OCI-LY1 (cell line): ENCODE results near the gene TSC22D1.

Experiments used
- H2AFZ ChIP-seq: fragments of 200-600 bp; sonication (generic), shearing (Covaris generic); 2 replicates; pipeline ENCODE4 v1.6.0; 2014; ENCODE audit warnings: antibody characterized with exemption, mild to moderate bottlenecking, low read length
- H3F3A ChIP-seq: fragments of 200-600 bp; sonication (generic), shearing (Covaris generic); 2 replicates; pipeline ENCODE4 v1.6.0; 2014; ENCODE audit warnings: mild to moderate bottlenecking, antibody characterized with exemption, low read length, moderate library complexity; ENCODE audit not compliant: insufficient read depth
- H3K27ac ChIP-seq: fragments of 200-600 bp; sonication (generic); 2 replicates; pipeline ENCODE4 v1.5.1; 2014; ENCODE audit warnings: low read length, mixed run types, mild to moderate bottlenecking, low read depth; ENCODE audit not compliant: poor library complexity, severe bottlenecking
- H3K27me3 ChIP-seq: fragments of 200-600 bp; sonication (generic); 2 replicates; pipeline ENCODE4 v1.6.0; 2014; ENCODE audit warnings: antibody characterized with exemption, mild to moderate bottlenecking, low read length, moderate library complexity; ENCODE audit not compliant: insufficient read depth
- H3K36me3 ChIP-seq: fragments of 200-600 bp; sonication (generic); 2 replicates; pipeline ENCODE4 v1.6.1; 2014; ENCODE audit warnings: mild to moderate bottlenecking, antibody characterized with exemption, low read length, moderate library complexity, mixed read lengths; ENCODE audit not compliant: insufficient read depth
- H3K4me1 ChIP-seq: fragments of 200-600 bp; sonication (generic); 2 replicates; pipeline ENCODE4 v1.5.1; 2014; ENCODE audit warnings: mild to moderate bottlenecking, low read length, moderate library complexity; ENCODE audit not compliant: insufficient read depth, severe bottlenecking
- H3K4me2 ChIP-seq: fragments of 200-600 bp; sonication (generic), shearing (Covaris generic); 2 replicates; pipeline ENCODE4 v1.6.1; 2014; ENCODE audit warnings: low read length
- H3K4me3 ChIP-seq: fragments of 200-600 bp; sonication (generic); 2 replicates; pipeline ENCODE4 v1.5.1; 2014; ENCODE audit warnings: low read length, low read depth, mild to moderate bottlenecking, mixed read lengths; ENCODE audit not compliant: poor library complexity, severe bottlenecking
- H3K79me2 ChIP-seq: fragments of 200-600 bp; shearing (Covaris generic); 2 replicates; pipeline ENCODE4 v1.6.1; 2016; ENCODE audit warnings: mixed run types, low read length, mixed read lengths; ENCODE audit not compliant: insufficient read depth
- H3K9ac ChIP-seq: fragments of 200-600 bp; sonication (generic), shearing (Covaris generic); 2 replicates; pipeline ENCODE4 v1.6.1; 2014; ENCODE audit warnings: mild to moderate bottlenecking, low read length, mixed read lengths
- H3K9me2 ChIP-seq: fragments of 200-600 bp; sonication (generic), shearing (Covaris generic); 2 replicates; pipeline ENCODE4 v1.6.1; 2014; ENCODE audit warnings: low read depth, mild to moderate bottlenecking, low read length, mixed read lengths
- H3K9me3 ChIP-seq: fragments of 200-600 bp; shearing (Covaris generic); 2 replicates; pipeline ENCODE4 v1.6.1; 2014; ENCODE audit warnings: low read length, mixed read lengths
- H4K20me1 ChIP-seq: fragments of 200-600 bp; sonication (generic), shearing (Covaris generic); 2 replicates; pipeline ENCODE4 v1.6.0; 2016; ENCODE audit warnings: mild to moderate bottlenecking, low read length; ENCODE audit not compliant: insufficient read depth
- CTCF ChIP-seq: fragments of 200-600 bp; sonication (generic), shearing (Covaris generic); IDR thresholded peaks from 2 replicates; pipeline ENCODE4 v1.5.1; 2017; ENCODE audit warnings: mild to moderate bottlenecking, antibody characterized with exemption, low read length, moderate library complexity, mixed read lengths
- EZH2 ChIP-seq: fragments of 200-600 bp; sonication (generic), shearing (Covaris generic); IDR thresholded peaks from 2 replicates; pipeline ENCODE4 v1.8.0; 2017; ENCODE audit warnings: borderline replicate concordance, mixed run types, mild to moderate bottlenecking, antibody characterized with exemption, low read length, moderate library complexity, mixed read lengths

Gene TSC22D1

GRCh38 chr13:44429311-44429710 lies 146.8 kb downstream of the TSC22D1 start:
- Histone ChIP-seq H3K27me3 (no peaks in the 10 kb centered on the region; the same call in 1 of the 2 replicates), H3K36me3 (peaks cover 18% of the 10 kb centered on the region), H3K4me1 (peaks cover 9% of the 10 kb centered on the region), H3K9me3 (no peaks in the 10 kb centered on the region; the same call in 1 of the 2 replicates), H3K4me2 (no peak overlapping the region), H2AFZ (no peak overlapping the region), H3K79me2 (no peaks in the 10 kb centered on the region), H3K9ac (no peak overlapping the region), H3K4me3 (no peak overlapping the region), H4K20me1 (no peaks in the 10 kb centered on the region), H3K27ac (no peak overlapping the region), H3K9me2 (no peaks in the 10 kb centered on the region), H3F3A (no peaks in the 10 kb centered on the region)
- TF ChIP-seq EZH2 (no peak), CTCF (no peak)

GRCh38 chr13:44426461-44426860 lies 149.7 kb downstream of the TSC22D1 start:
- no peak overlapping the region for H2AFZ ChIP-seq
- no peaks in the 10 kb centered on the region; the same call in 1 of the 2 replicates for H3K9me3 ChIP-seq
- H3K4me1 ChIP-seq: peaks cover 9% of the 10 kb centered on the region
- H3K9me2 ChIP-seq: no peaks in the 10 kb centered on the region
- H3K27ac ChIP-seq: no peak overlapping the region
- H3F3A ChIP-seq: no peaks in the 10 kb centered on the region
- peaks cover 4% of the 10 kb centered on the region; the same call in 1 of the 2 replicates for H3K36me3 ChIP-seq
- no peaks in the 10 kb centered on the region for H3K79me2 ChIP-seq
- H3K4me3 ChIP-seq: no peak overlapping the region
- H3K27me3 ChIP-seq: no peaks in the 10 kb centered on the region; the same call in 1 of the 2 replicates
- TF ChIP-seq CTCF: no peak
- no peak for TF ChIP-seq EZH2
- H3K9ac ChIP-seq: no peak overlapping the region
- no peak overlapping the region for H3K4me2 ChIP-seq
- no peaks in the 10 kb centered on the region for H4K20me1 ChIP-seq

GRCh38 chr13:44425815-44426078 lies 150.4 kb downstream of the TSC22D1 start:
- no peaks in the 10 kb centered on the region for H4K20me1 ChIP-seq
- TF ChIP-seq CTCF: no peak
- no peak for TF ChIP-seq EZH2
- no peak overlapping the region for H2AFZ ChIP-seq
- H3K9ac ChIP-seq: no peak overlapping the region
- no peaks in the 10 kb centered on the region for H3K79me2 ChIP-seq
- H3K4me2 ChIP-seq: no peak overlapping the region
- H3F3A ChIP-seq: no peaks in the 10 kb centered on the region
- no peak overlapping the region for H3K4me3 ChIP-seq
- H3K9me3 ChIP-seq: no peaks in the 10 kb centered on the region; the same call in 1 of the 2 replicates
- no peaks in the 10 kb centered on the region; the same call in 1 of the 2 replicates for H3K27me3 ChIP-seq
- H3K36me3 ChIP-seq: peaks cover 4% of the 10 kb centered on the region; the same call in 1 of the 2 replicates
- H3K9me2 ChIP-seq: no peaks in the 10 kb centered on the region
- no peak overlapping the region for H3K27ac ChIP-seq
- peaks cover 9% of the 10 kb centered on the region for H3K4me1 ChIP-seq
